Pancreas (tissue), 10 donors: Measurements from ENCODE around the gene OR52L1. TPM values are rescaled to one million over a fixed set of nuclear protein-coding genes. Genes with fewer than 3 reads are reported as not detected.

Experiments
- ATAC-seq, 4 donors: fragments of 200-7000 bp; cut with Tn5 transposase; one replicate each; pipeline versions ENCODE4 v1.8.0 to v1.9.1; 2020; ENCODE audit warnings: mild to moderate bottlenecking in 4 of 4, moderate library complexity in 4 of 4
- DNase-seq, 6 donors: peaks; one replicate each; pipeline ENCODE4 v3.0.0-alpha.2; 2020
- FAIRE-seq: peaks from 2 replicates; lab custom pipeline; 2012; peaks lifted over from hg19 to GRCh38; lab: Jason Lieb, UNC
- H3K27ac ChIP-seq, 4 donors: fragments of 200-600 bp; sonication (generic); 1 replicate in 3 of 4; 2 replicates in 1 of 4; pipeline versions ENCODE4 v1.5.0 to v1.8.0; 2020
- H3K27me3 ChIP-seq, 4 donors: fragments of 200-600 bp; one replicate each; pipeline ENCODE4 v1.8.0; 2021
- H3K36me3 ChIP-seq, 3 donors: fragments of 200-600 bp; sonication (generic) in 1 of 3; one replicate each; pipeline versions ENCODE4 v1.5.0 to v1.8.0; 2020 to 2021
- H3K4me1 ChIP-seq, 3 donors: fragments of 200-600 bp; one replicate each; pipeline ENCODE4 v1.8.0; 2021
- H3K4me3 ChIP-seq, 4 donors: fragments of 200-600 bp; sonication (generic) in 2 of 4; one replicate each; pipeline versions ENCODE4 v1.5.0 to v1.8.0; 2020 to 2021
- H3K9me3 ChIP-seq, 4 donors: fragments of 200-600 bp; one replicate each; pipeline ENCODE4 v1.8.0; 2021
- WGBS, 2 donors: extraction: QIAGEN DNeasy Blood & Tissue Kit; methylation state at CpG; one replicate each; pipeline ENCODE4 v1.1.7; 2013; 5-methylcytosine and 5-hydroxymethylcytosine counted together
- intact Hi-C, 3 donors: fragments of 100-400 bp; cut with DNase I; formaldehyde crosslinking; loops; one replicate each; pipeline versions ENCODE4 v1.11.1 to v1.14.2; 2022
- polyA plus RNA-seq, 2 donors: library from polyadenylated mRNA; stranded (reverse); fragments of 200-250 nt; gene quantifications; one replicate each; pipeline ENCODE4 v1.2.3, GENCODE V29; 2013
- total RNA-seq, 6 donors: library from RNA; stranded (reverse); fragmentation: NEBNext Ultra II Directional in 4 of 6; extraction: Animal tissue kit (Norgen Biotek cat#: 25700) in 4 of 6; gene quantifications; one replicate each; pipeline versions ENCODE4 v1.2.1 to v1.2.4, GENCODE V29; 2021 to 2023
- TF ChIP-seq, protein P1 (sequence below), 4 donors: fragments of 200-600 bp; sonication (generic) in 3 of 4; IDR thresholded peaks; one replicate each; pipeline versions ENCODE4 v1.5.0 to v1.8.0; 2021; ENCODE audit warnings: antibody characterized with exemption in 4 of 4
- donor health status: healthy with polysubstance abuse.
- donor health status: DM: no; HTN: no; CAD: no; lungs with moderate emphysema.
- donor health status: DM: no; HTN: no; CAD: no.
- donor health status: control.
- donor health status: control.
- donor health status: Bipolar disorder and iron deficiency.
- donor health status: DM: yes; HTN: yes; CAD: no.
- donor health status: DM: no; HTN: no; CAD: no.
- donor health status: DM: no; HTN: no; CAD: no.
- donor health status: DM: yes; HTN: yes; CAD: no.

OR52L1 gene
- total RNA-seq (not detected), polyA plus RNA-seq (not detected)

DNA sequence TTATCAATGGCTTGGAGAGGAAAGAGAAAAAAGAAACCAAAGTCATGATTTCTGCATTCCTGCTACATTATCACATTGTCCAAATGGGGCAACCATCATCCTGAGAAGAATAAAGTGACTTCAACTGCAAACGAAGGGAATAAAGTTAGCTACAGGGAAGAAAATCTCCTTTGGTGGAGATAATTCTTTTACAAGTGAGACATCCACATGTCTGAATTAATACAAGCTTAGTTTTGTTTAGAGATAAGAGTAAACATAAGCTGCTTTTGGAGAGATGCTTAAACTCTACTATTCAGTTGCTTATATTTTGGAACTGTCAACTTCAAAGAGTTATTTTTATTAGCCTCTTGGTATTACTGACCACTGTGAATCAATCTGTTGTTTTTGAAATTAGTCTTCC is at the start of gene OR52L1:
Gene OR52L1 (minus strand): TSS at position 101 of the 400 bp plus-strand sequence. CDS start 55 bp downstream, at position 46.
- 27 to 28% methylated on average over 1 of the region's 1 CpG for WGBS, 2 donors
- H3K9me3 ChIP-seq: no peaks in the 10 kb centered on the region
- no peak within 1 kb of the TSS for H3K4me3 ChIP-seq
- H3K4me1 ChIP-seq: no peaks in the 10 kb centered on the region
- TF ChIP-seq, protein P1, sequence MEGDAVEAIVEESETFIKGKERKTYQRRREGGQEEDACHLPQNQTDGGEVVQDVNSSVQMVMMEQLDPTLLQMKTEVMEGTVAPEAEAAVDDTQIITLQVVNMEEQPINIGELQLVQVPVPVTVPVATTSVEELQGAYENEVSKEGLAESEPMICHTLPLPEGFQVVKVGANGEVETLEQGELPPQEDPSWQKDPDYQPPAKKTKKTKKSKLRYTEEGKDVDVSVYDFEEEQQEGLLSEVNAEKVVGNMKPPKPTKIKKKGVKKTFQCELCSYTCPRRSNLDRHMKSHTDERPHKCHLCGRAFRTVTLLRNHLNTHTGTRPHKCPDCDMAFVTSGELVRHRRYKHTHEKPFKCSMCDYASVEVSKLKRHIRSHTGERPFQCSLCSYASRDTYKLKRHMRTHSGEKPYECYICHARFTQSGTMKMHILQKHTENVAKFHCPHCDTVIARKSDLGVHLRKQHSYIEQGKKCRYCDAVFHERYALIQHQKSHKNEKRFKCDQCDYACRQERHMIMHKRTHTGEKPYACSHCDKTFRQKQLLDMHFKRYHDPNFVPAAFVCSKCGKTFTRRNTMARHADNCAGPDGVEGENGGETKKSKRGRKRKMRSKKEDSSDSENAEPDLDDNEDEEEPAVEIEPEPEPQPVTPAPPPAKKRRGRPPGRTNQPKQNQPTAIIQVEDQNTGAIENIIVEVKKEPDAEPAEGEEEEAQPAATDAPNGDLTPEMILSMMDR (IDR thresholded peaks at IDR 0.05): no peak
- DNase-seq: no peak
- H3K27me3 ChIP-seq: no peaks in the 10 kb centered on the region
- no peak for ATAC-seq
- no peak within 1 kb of the TSS for H3K27ac ChIP-seq
- H3K36me3 ChIP-seq: no peaks in the 10 kb centered on the region
- FAIRE-seq: no peak
- intact Hi-C loops: no loop called here

DNA sequence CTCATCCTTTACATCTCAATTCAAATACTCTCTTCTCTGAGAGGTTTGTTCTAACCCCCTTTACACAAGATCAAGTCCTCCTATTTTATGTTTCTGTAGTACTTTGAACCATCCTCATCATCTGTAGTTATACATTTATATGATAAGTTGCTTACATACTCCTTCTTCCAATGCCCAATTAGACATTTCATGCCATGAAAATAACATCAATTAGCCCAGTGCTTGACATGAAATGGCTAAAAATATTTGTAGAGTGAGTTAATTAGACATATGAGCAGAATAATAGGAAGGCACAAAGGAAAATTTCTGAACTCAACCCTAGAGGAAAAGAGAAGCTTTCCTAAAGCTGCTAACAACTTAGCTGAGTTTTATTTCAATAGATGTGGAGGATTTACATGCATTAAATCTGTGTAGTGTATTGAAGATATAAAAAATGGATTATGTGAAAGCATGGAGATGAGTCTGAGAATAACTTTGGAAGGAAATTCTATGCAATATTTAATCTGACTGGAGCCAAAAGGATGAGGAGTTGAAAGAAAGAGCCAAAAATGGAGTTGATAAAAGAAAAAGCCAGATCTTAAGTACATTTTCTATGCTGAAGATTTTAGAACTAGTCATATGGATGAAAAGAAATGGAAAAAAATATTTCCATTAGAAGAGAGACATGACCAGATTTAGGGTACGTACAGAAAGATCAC is 44.1 kb upstream of the OR52L1 start, which contains the start of gene OR56A1:
Gene OR56A1 (minus strand): TSS at position 51 of the 698 bp plus-strand sequence. CDS start 3,066 bp downstream, outside the sequence.
- DNase-seq (no peak), ATAC-seq (no peak), FAIRE-seq (no peak)
- peaks cover 0 to 7% (median 0%) of the 10 kb centered on the region in 4 donors for H3K27me3 ChIP-seq
- H3K4me1 ChIP-seq: no peaks in the 10 kb centered on the region
- H3K9me3 ChIP-seq: no peaks in the 10 kb centered on the region
- WGBS, 2 donors: 70 to 78% methylated on average over 1 of the region's 1 CpG
- H3K27ac ChIP-seq: no peak within 1 kb of the TSS
- no peaks in the 10 kb centered on the region for H3K36me3 ChIP-seq
- TF ChIP-seq, protein P1 (IDR thresholded peaks at IDR 0.05): no peak
- intact Hi-C loops: no loop called here
- H3K4me3 ChIP-seq: no peak within 1 kb of the TSS

DNA sequence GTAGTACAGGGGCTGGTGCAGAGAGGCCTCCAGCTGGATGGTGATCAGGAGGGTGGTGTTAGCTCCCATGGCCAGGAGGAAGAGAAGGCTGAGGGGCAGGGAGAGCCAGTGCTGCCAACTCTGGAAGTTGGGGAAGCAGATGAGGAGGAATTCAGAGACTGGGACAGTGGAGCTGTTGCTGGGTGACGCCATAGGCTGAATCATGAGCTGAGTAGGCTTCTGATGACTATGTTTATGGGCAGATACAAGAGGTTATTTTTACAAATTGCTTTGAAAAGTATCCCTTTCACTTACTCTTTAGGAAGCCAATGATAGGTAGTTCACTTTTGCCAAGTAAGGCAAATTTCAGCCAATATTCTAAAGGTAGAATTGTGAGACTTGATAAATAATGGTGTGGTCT is 40.7 kb upstream of the OR52L1 start:
- no peaks in the 10 kb centered on the region for H3K36me3 ChIP-seq
- H3K4me3 ChIP-seq: no peak overlapping the region
- TF ChIP-seq, protein P1 (IDR thresholded peaks at IDR 0.05): no peak
- no peak for ATAC-seq
- no peak for FAIRE-seq
- intact Hi-C loops: loop anchor here in 2 of 3 donors (10.0 kb wide), 2 partner anchors 287 to 327 kb away; no protein-coding TSS in a partner anchor
- H3K9me3 ChIP-seq: no peaks in the 10 kb centered on the region
- H3K4me1 ChIP-seq: no peaks in the 10 kb centered on the region
- 96 to 100% methylated on average over 1 of the region's 1 CpG for WGBS, 2 donors
- H3K27ac ChIP-seq: no peak overlapping the region
- H3K27me3 ChIP-seq: no peaks in the 10 kb centered on the region
- no peak for DNase-seq

DNA sequence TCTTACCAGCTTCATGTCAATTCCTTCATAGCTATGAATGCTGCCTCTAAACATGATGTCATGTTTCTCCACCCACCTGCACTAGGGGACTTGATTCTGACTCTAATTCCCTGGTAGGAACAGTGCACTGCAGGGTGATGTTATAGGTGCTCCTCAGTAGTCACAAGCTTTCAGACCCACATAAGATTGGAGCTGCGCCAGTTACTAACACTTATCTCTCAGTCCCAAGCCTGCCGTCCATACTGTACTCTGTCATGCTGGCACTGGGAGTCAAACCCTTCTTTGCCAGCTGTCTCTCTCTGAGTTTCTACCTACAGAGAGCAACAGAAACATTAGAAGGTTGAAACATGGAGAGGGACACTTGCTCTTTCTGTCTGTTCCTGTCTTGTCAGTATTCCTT is 38.3 kb upstream of the OR52L1 start:
- H3K4me1 ChIP-seq: no peaks in the 10 kb centered on the region
- H3K27ac ChIP-seq: no peak overlapping the region
- H3K27me3 ChIP-seq: no peaks in the 10 kb centered on the region
- intact Hi-C loops: loop anchor here in 2 of 3 donors (10.0 kb wide), 2 partner anchors 290 to 330 kb away; no protein-coding TSS in a partner anchor
- FAIRE-seq (no peak), DNase-seq (no peak), ATAC-seq (no peak)
- H3K36me3 ChIP-seq: no peaks in the 10 kb centered on the region
- 23 to 41% methylated on average over 2 of the region's 2 CpGs for WGBS, 2 donors
- H3K9me3 ChIP-seq: no peaks in the 10 kb centered on the region
- TF ChIP-seq, protein P1 (IDR thresholded peaks at IDR 0.05): no peak
- H3K4me3 ChIP-seq: no peak overlapping the region

DNA sequence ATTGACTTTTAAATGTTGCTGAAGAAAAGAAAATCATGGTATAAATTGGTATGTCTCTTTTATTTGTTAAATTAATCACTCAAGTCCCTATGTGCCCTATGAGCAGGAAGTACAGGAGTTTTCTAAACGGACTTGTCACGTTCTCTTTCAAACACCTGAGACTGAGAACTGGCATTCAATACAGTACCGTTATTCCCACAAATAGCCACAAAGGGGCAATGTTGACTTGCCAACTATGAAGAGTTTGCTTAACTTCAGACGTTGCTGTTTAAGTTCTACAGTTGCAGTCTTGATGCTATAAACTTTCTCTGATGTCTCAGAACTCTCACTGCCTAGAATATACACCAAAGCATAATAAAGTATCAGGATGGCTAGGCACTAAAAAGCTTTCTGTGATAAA is 36.2 kb upstream of the OR52L1 start:
- intact Hi-C loops: loop anchor here in 2 of 3 donors (10.0 kb wide), 2 partner anchors 292 to 332 kb away; no protein-coding TSS in a partner anchor
- TF ChIP-seq, protein P1 (IDR thresholded peaks at IDR 0.05): peak in 3 of 4 donors; percentile 19 to 34 (median 23)
- Histone ChIP-seq H3K4me3 (no peak overlapping the region), H3K36me3 (no peaks in the 10 kb centered on the region), H3K4me1 (no peaks in the 10 kb centered on the region), H3K9me3 (no peaks in the 10 kb centered on the region), H3K27me3 (no peaks in the 10 kb centered on the region), H3K27ac (no peak overlapping the region)
- DNase-seq (peak in 1 of 6 donors; percentile 36), FAIRE-seq (no peak), ATAC-seq (peak; percentile 70 to 90 (median 88))
- WGBS, 2 donors: 0 to 1% methylated on average over 4 of the region's 4 CpGs
